ENCODE measurements around the gene OBP2A.

Gene OBP2A

GRCh38 chr9:135580664-135581380 lies 34.9 kb downstream of the OBP2A start:
- Histone ChIP-seq H3K9me3 (ENCODE audit: control insufficient read depth, low read length) (no peaks in the 10 kb centered on the region), H3K4me1 (ENCODE audit: control insufficient read depth, insufficient read depth, low read length) (no peaks in the 10 kb centered on the region), H3K9ac (ENCODE audit: low read length) (no peak overlapping the region), H3K36me3 (ENCODE audit: control insufficient read depth, insufficient read depth, low read length) (no peaks in the 10 kb centered on the region), H3K4me3 (ENCODE audit: low read length) (no peak overlapping the region), H3K27me3 (ENCODE audit: control insufficient read depth, insufficient read depth, low read length) (no peaks in the 10 kb centered on the region)

GRCh38 chr9:135581636-135582426 lies 35.9 kb downstream of the OBP2A start:
- H3K9ac ChIP-seq (ENCODE audit: low read length) = no peak overlapping the region
- H3K27me3 ChIP-seq (ENCODE audit: control insufficient read depth, insufficient read depth, low read length) = no peaks in the 10 kb centered on the region
- no peaks in the 10 kb centered on the region for H3K36me3 ChIP-seq (ENCODE audit: control insufficient read depth, insufficient read depth, low read length)
- H3K9me3 ChIP-seq (ENCODE audit: control insufficient read depth, low read length) = no peaks in the 10 kb centered on the region
- no peak overlapping the region for H3K4me3 ChIP-seq (ENCODE audit: low read length)
- no peaks in the 10 kb centered on the region for H3K4me1 ChIP-seq (ENCODE audit: control insufficient read depth, insufficient read depth, low read length)

- H3K36me3 ChIP-seq (ENCODE audit: control insufficient read depth, insufficient read depth, low read length) = no peaks in the 10 kb centered on the region
- no peaks in the 10 kb centered on the region for H3K27me3 ChIP-seq (ENCODE audit: control insufficient read depth, insufficient read depth, low read length)
- H3K9ac ChIP-seq (ENCODE audit: low read length) = no peak overlapping the region
- H3K4me3 ChIP-seq (ENCODE audit: low read length) = no peak overlapping the region
- H3K4me1 ChIP-seq (ENCODE audit: control insufficient read depth, insufficient read depth, low read length) = no peaks in the 10 kb centered on the region
- H3K9me3 ChIP-seq (ENCODE audit: control insufficient read depth, low read length) = no peaks in the 10 kb centered on the region
These were observed 36.6 kb downstream of the OBP2A start for GRCh38 chr9:135582541-135582940.

GRCh38 chr9:135582966-135583687 lies 37.2 kb downstream of the OBP2A start:
- Histone ChIP-seq H3K9me3 (ENCODE audit: control insufficient read depth, low read length) (no peaks in the 10 kb centered on the region), H3K4me1 (ENCODE audit: control insufficient read depth, insufficient read depth, low read length) (no peaks in the 10 kb centered on the region), H3K9ac (ENCODE audit: low read length) (no peak overlapping the region), H3K36me3 (ENCODE audit: control insufficient read depth, insufficient read depth, low read length) (no peaks in the 10 kb centered on the region), H3K27me3 (ENCODE audit: control insufficient read depth, insufficient read depth, low read length) (no peaks in the 10 kb centered on the region), H3K4me3 (ENCODE audit: low read length) (no peak overlapping the region)

- Histone ChIP-seq H3K4me3 (ENCODE audit: low read length) (no peak overlapping the region), H3K36me3 (ENCODE audit: control insufficient read depth, insufficient read depth, low read length) (no peaks in the 10 kb centered on the region), H3K4me1 (ENCODE audit: control insufficient read depth, insufficient read depth, low read length) (no peaks in the 10 kb centered on the region), H3K27me3 (ENCODE audit: control insufficient read depth, insufficient read depth, low read length) (no peaks in the 10 kb centered on the region), H3K9ac (ENCODE audit: low read length) (no peak overlapping the region), H3K9me3 (ENCODE audit: control insufficient read depth, low read length) (no peaks in the 10 kb centered on the region)
These were observed 37.7 kb downstream of the OBP2A start for GRCh38 chr9:135583688-135584011.

- no peaks in the 10 kb centered on the region for H3K4me1 ChIP-seq (ENCODE audit: control insufficient read depth, insufficient read depth, low read length)
- H3K9ac ChIP-seq (ENCODE audit: low read length) = no peak overlapping the region
- no peaks in the 10 kb centered on the region for H3K27me3 ChIP-seq (ENCODE audit: control insufficient read depth, insufficient read depth, low read length)
- no peaks in the 10 kb centered on the region for H3K36me3 ChIP-seq (ENCODE audit: control insufficient read depth, insufficient read depth, low read length)
- no peaks in the 10 kb centered on the region for H3K9me3 ChIP-seq (ENCODE audit: control insufficient read depth, low read length)
- H3K4me3 ChIP-seq (ENCODE audit: low read length) = no peak overlapping the region
These were observed 38.4 kb downstream of the OBP2A start for GRCh38 chr9:135584371-135584770.

GRCh38 chr9:135584934-135585333 lies 39.0 kb downstream of the OBP2A start:
- no peaks in the 10 kb centered on the region for H3K9me3 ChIP-seq (ENCODE audit: control insufficient read depth, low read length)
- no peaks in the 10 kb centered on the region for H3K27me3 ChIP-seq (ENCODE audit: control insufficient read depth, insufficient read depth, low read length)
- H3K9ac ChIP-seq (ENCODE audit: low read length) = no peak overlapping the region
- no peaks in the 10 kb centered on the region for H3K36me3 ChIP-seq (ENCODE audit: control insufficient read depth, insufficient read depth, low read length)
- H3K4me3 ChIP-seq (ENCODE audit: low read length) = no peak overlapping the region
- H3K4me1 ChIP-seq (ENCODE audit: control insufficient read depth, insufficient read depth, low read length) = no peaks in the 10 kb centered on the region

GRCh38 chr9:135586601-135587109 lies 40.7 kb downstream of the OBP2A start:
- Histone ChIP-seq H3K4me3 (ENCODE audit: low read length) (no peak overlapping the region), H3K9ac (ENCODE audit: low read length) (no peak overlapping the region), H3K4me1 (ENCODE audit: control insufficient read depth, insufficient read depth, low read length) (no peaks in the 10 kb centered on the region), H3K36me3 (ENCODE audit: control insufficient read depth, insufficient read depth, low read length) (no peaks in the 10 kb centered on the region), H3K27me3 (ENCODE audit: control insufficient read depth, insufficient read depth, low read length) (no peaks in the 10 kb centered on the region), H3K9me3 (ENCODE audit: control insufficient read depth, low read length) (no peaks in the 10 kb centered on the region)

GRCh38 chr9:135587658-135588057 lies 41.7 kb downstream of the OBP2A start:
- Histone ChIP-seq H3K9me3 (ENCODE audit: control insufficient read depth, low read length) (no peaks in the 10 kb centered on the region), H3K4me1 (ENCODE audit: control insufficient read depth, insufficient read depth, low read length) (no peaks in the 10 kb centered on the region), H3K36me3 (ENCODE audit: control insufficient read depth, insufficient read depth, low read length) (no peaks in the 10 kb centered on the region), H3K4me3 (ENCODE audit: low read length) (no peak overlapping the region), H3K27me3 (ENCODE audit: control insufficient read depth, insufficient read depth, low read length) (no peaks in the 10 kb centered on the region), H3K9ac (ENCODE audit: low read length) (no peak overlapping the region)

- Histone ChIP-seq H3K36me3 (ENCODE audit: control insufficient read depth, insufficient read depth, low read length) (no peaks in the 10 kb centered on the region), H3K4me3 (ENCODE audit: low read length) (no peak overlapping the region), H3K9me3 (ENCODE audit: control insufficient read depth, low read length) (no peaks in the 10 kb centered on the region), H3K4me1 (ENCODE audit: control insufficient read depth, insufficient read depth, low read length) (no peaks in the 10 kb centered on the region), H3K9ac (ENCODE audit: low read length) (no peak overlapping the region), H3K27me3 (ENCODE audit: control insufficient read depth, insufficient read depth, low read length) (no peaks in the 10 kb centered on the region)
These were observed 42.4 kb downstream of the OBP2A start for GRCh38 chr9:135588371-135588770.

- no peaks in the 10 kb centered on the region for H3K36me3 ChIP-seq (ENCODE audit: control insufficient read depth, insufficient read depth, low read length)
- no peaks in the 10 kb centered on the region for H3K4me1 ChIP-seq (ENCODE audit: control insufficient read depth, insufficient read depth, low read length)
- H3K4me3 ChIP-seq (ENCODE audit: low read length) = no peak overlapping the region
- no peaks in the 10 kb centered on the region for H3K9me3 ChIP-seq (ENCODE audit: control insufficient read depth, low read length)
- H3K9ac ChIP-seq (ENCODE audit: low read length) = no peak overlapping the region
- no peaks in the 10 kb centered on the region for H3K27me3 ChIP-seq (ENCODE audit: control insufficient read depth, insufficient read depth, low read length)
These were observed 43.1 kb downstream of the OBP2A start for GRCh38 chr9:135588886-135589595.
